Mesenchymal stem cell (in vitro differentiated cells and primary cell): ENCODE results near the gene RETN.

Experiments used
- DNase-seq: peaks from one replicate; pipeline ENCODE4 v3.0.0-alpha.2; 2013
- H2AFZ ChIP-seq: one replicate; pipeline ENCODE4 v1.6.1; 2013; ENCODE audit warnings: low read depth, mild to moderate bottlenecking, control low read depth, inconsistent platforms, low read length, moderate library complexity
- H2AK5ac ChIP-seq: 2 replicates; pipeline ENCODE4 v1.6.1; 2013; ENCODE audit warnings: low read length, moderate library complexity, mild to moderate bottlenecking, inconsistent platforms; ENCODE audit not compliant: severe bottlenecking
- H2BK120ac ChIP-seq: one replicate; pipeline ENCODE4 v1.6.1; 2013; ENCODE audit warnings: low read depth, mild to moderate bottlenecking, inconsistent platforms, low read length, moderate library complexity
- H2BK12ac ChIP-seq, 2 experiments: one replicate each; pipeline ENCODE4 v1.6.1; 2013; ENCODE audit warnings: inconsistent platforms in 2 of 2, low read length in 2 of 2, mild to moderate bottlenecking in 2 of 2, moderate library complexity in 2 of 2, control low read depth in 1 of 2
- H2BK15ac ChIP-seq: one replicate; pipeline ENCODE4 v1.6.1; 2013; ENCODE audit warnings: mild to moderate bottlenecking, low read depth, inconsistent platforms; ENCODE audit not compliant: poor library complexity, severe bottlenecking
- H2BK5ac ChIP-seq: 2 replicates; pipeline ENCODE4 v1.6.1; 2013; ENCODE audit warnings: low read depth, mild to moderate bottlenecking, low read length, control low read depth, inconsistent platforms; ENCODE audit not compliant: poor library complexity, severe bottlenecking
- H3K14ac ChIP-seq, 2 experiments: one replicate each; pipeline ENCODE4 v1.6.1; 2013; ENCODE audit warnings: inconsistent platforms in 2 of 2, low read length in 2 of 2, control low read depth in 1 of 2, mild to moderate bottlenecking in 1 of 2, moderate library complexity in 1 of 2
- H3K18ac ChIP-seq, 2 experiments: one replicate each; pipeline ENCODE4 v1.6.1; 2013; ENCODE audit warnings: inconsistent platforms in 2 of 2, low read length in 2 of 2, control low read depth in 1 of 2, low read depth in 1 of 2, mild to moderate bottlenecking in 1 of 2
- H3K23ac ChIP-seq, 2 experiments: one replicate each; pipeline ENCODE4 v1.6.1; 2013; ENCODE audit warnings: inconsistent platforms in 2 of 2, low read length in 2 of 2, mild to moderate bottlenecking in 2 of 2, moderate library complexity in 2 of 2, control low read depth in 1 of 2
- H3K27ac ChIP-seq: 2 replicates; pipeline ENCODE4 v1.5.1; 2013; ENCODE audit warnings: mild to moderate bottlenecking, moderate library complexity, low read length, control low read depth, inconsistent platforms; ENCODE audit not compliant: poor library complexity, severe bottlenecking
- H3K27me3 ChIP-seq, 2 experiments: 2 replicates each; pipeline versions ENCODE4 v1.6.1 to v1.7.0; 2013; ENCODE audit warnings: low read length in 2 of 2, mild to moderate bottlenecking in 2 of 2, moderate library complexity in 2 of 2, control low read depth in 1 of 2, inconsistent platforms in 1 of 2; ENCODE audit not compliant: control insufficient read depth in 1 of 2, insufficient read depth in 1 of 2
- H3K36me3 ChIP-seq, 2 experiments: 2 replicates each; pipeline versions ENCODE4 v1.6.1 to v1.7.0; 2013; ENCODE audit warnings: low read length in 2 of 2, control low read depth in 1 of 2, inconsistent platforms in 1 of 2, low read depth in 1 of 2, mild to moderate bottlenecking in 1 of 2; ENCODE audit not compliant: insufficient read depth in 2 of 2, control insufficient read depth in 1 of 2
- H3K4ac ChIP-seq, 2 experiments: one replicate each; pipeline ENCODE4 v1.6.1; 2013; ENCODE audit warnings: inconsistent platforms in 2 of 2, low read length in 2 of 2, mild to moderate bottlenecking in 2 of 2, moderate library complexity in 2 of 2, control low read depth in 1 of 2, low read depth in 1 of 2
- H3K4me1 ChIP-seq: 2 replicates; pipeline ENCODE4 v1.6.1; 2013; ENCODE audit warnings: low read depth, low read length, control low read depth; ENCODE audit not compliant: control insufficient read depth, insufficient read depth
- H3K4me2 ChIP-seq: 2 replicates; pipeline ENCODE4 v1.6.1; 2013; ENCODE audit warnings: low read length, mild to moderate bottlenecking, inconsistent platforms; ENCODE audit not compliant: poor library complexity, severe bottlenecking
- H3K4me3 ChIP-seq, 2 experiments: 2 replicates each; pipeline versions ENCODE4 v1.5.1 to v1.7.0; 2013; ENCODE audit warnings: low read length in 2 of 2, mild to moderate bottlenecking in 2 of 2, control low read depth in 1 of 2, low read depth in 1 of 2; ENCODE audit not compliant: insufficient read depth in 1 of 2
- H3K79me1 ChIP-seq: replicated peaks from 2 replicates; pipeline ENCODE4 v1.6.1; 2013; ENCODE audit warnings: mild to moderate bottlenecking, control low read depth, low read length, inconsistent platforms; ENCODE audit not compliant: poor library complexity, severe bottlenecking
- H3K9ac ChIP-seq: 2 replicates; pipeline ENCODE4 v1.7.0; 2013; ENCODE audit warnings: mild to moderate bottlenecking, low read length, moderate library complexity
- H3K9me3 ChIP-seq: 2 replicates; pipeline ENCODE4 v1.7.0; 2013; ENCODE audit warnings: mild to moderate bottlenecking, low read length; ENCODE audit not compliant: control insufficient read depth
- H4K8ac ChIP-seq: one replicate; pipeline ENCODE4 v1.6.1; 2013; ENCODE audit warnings: inconsistent platforms, mild to moderate bottlenecking, low read length, moderate library complexity
- H4K91ac ChIP-seq: one replicate; pipeline ENCODE4 v1.6.1; 2013; ENCODE audit warnings: mild to moderate bottlenecking, low read length, inconsistent platforms
- WGBS: methylation state at CpG from one replicate; pipeline ENCODE4 v1.1.7; 2013; ENCODE audit warnings: mixed read lengths; 5-methylcytosine and 5-hydroxymethylcytosine counted together

The RETN gene

GRCh38 chr19:7676854-7677253 is 8.0 kb downstream of the RETN start, which contains the start of gene MCEMP1:
TSS of gene MCEMP1 (plus strand) at chr19:7677090. CDS start at chr19:7677121, 31 bp downstream.
- peaks cover 5% of the 10 kb centered on the region for H3K9me3 ChIP-seq
- peaks cover 10% of the 10 kb centered on the region for H3K4me1 ChIP-seq
- no peak for DNase-seq
- no peak within 1 kb of the TSS for H3K4ac ChIP-seq
- H3K36me3 ChIP-seq, result peaks cover 0 to 1% of the 10 kb centered on the region in 2 experiments
- no peak within 1 kb of the TSS for H3K14ac ChIP-seq
- H2BK15ac ChIP-seq, result no peak within 1 kb of the TSS
- H3K79me1 ChIP-seq, result peaks cover 11% of the 10 kb centered on the region
- H3K4me2 ChIP-seq, result no peak within 1 kb of the TSS
- H3K23ac ChIP-seq, result no peak within 1 kb of the TSS
- H2BK12ac ChIP-seq, result peak within 1 kb of the TSS in 1 of 2 experiments; percentile 61
- H3K9ac ChIP-seq, result no peak within 1 kb of the TSS
- H2AFZ ChIP-seq, result no peak within 1 kb of the TSS
- no peak within 1 kb of the TSS for H3K27ac ChIP-seq
- no peak within 1 kb of the TSS for H3K18ac ChIP-seq
- 62% methylated on average over 10 of the region's 10 CpGs for WGBS
- no peak within 1 kb of the TSS for H4K8ac ChIP-seq
- H3K4me3 ChIP-seq, result no peak within 1 kb of the TSS
- no peak within 1 kb of the TSS for H2BK120ac ChIP-seq
- H2BK5ac ChIP-seq, result no peak within 1 kb of the TSS
- H2AK5ac ChIP-seq, result no peak within 1 kb of the TSS
- no peak within 1 kb of the TSS for H4K91ac ChIP-seq
- peaks cover 34 to 49% of the 10 kb centered on the region in 2 experiments for H3K27me3 ChIP-seq

DNA sequence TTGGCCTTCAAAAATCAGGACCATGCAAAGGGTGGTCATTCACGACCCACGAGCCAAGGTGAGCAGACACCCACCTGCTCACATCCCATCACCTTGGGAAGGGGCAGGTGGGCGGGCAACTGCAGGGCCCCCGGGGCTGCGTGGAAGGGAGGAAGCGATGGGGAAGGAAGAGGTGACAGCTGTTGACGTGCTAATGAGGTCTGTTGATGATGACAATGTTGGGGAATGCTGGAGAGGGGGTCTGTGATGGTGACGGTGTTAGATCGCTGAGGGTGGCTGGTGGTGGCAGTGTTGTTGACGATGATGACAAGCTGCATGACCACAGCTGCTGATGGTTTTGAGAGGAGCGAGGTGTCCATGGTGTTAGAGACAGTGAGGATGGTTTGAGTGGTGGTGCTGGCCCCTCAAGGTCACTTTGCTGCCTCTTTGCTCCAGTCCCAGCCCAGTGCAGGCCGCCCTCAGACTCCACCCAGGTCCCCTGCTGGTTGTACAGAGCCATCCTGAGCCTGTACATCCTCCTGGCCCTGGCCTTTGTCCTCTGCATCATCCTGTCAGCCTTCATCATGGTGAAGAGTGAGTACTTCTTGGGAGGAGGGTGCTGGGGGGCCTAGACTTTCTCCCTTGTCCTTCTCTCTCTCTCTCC is 8.9 kb downstream of the RETN start:
- DNase-seq, result no peak
- no peak overlapping the region for H3K14ac ChIP-seq
- H2AFZ ChIP-seq, result no peak overlapping the region
- no peak overlapping the region for H3K9ac ChIP-seq
- no peak overlapping the region for H3K4ac ChIP-seq
- peaks cover 3% of the 10 kb centered on the region for H3K9me3 ChIP-seq
- H2AK5ac ChIP-seq, result no peak overlapping the region
- no peak overlapping the region for H3K27ac ChIP-seq
- no peak overlapping the region for H3K23ac ChIP-seq
- H3K79me1 ChIP-seq, result peaks cover 20% of the 10 kb centered on the region
- no peak overlapping the region for H3K4me2 ChIP-seq
- H2BK120ac ChIP-seq, result no peak overlapping the region
- H3K27me3 ChIP-seq, result peaks cover 28 to 43% of the 10 kb centered on the region in 2 experiments
- WGBS, result 40% methylated on average over 9 of the region's 12 CpGs
- H2BK15ac ChIP-seq, result no peak overlapping the region
- peak overlapping the region in 1 of 2 experiments; percentile 61 for H2BK12ac ChIP-seq
- H2BK5ac ChIP-seq, result no peak overlapping the region
- no peak overlapping the region for H4K91ac ChIP-seq
- no peak overlapping the region for H3K4me3 ChIP-seq
- no peak overlapping the region for H4K8ac ChIP-seq
- peaks cover 7 to 10% of the 10 kb centered on the region in 2 experiments for H3K36me3 ChIP-seq
- H3K4me1 ChIP-seq, result peaks cover 17% of the 10 kb centered on the region
- no peak overlapping the region for H3K18ac ChIP-seq

DNA sequence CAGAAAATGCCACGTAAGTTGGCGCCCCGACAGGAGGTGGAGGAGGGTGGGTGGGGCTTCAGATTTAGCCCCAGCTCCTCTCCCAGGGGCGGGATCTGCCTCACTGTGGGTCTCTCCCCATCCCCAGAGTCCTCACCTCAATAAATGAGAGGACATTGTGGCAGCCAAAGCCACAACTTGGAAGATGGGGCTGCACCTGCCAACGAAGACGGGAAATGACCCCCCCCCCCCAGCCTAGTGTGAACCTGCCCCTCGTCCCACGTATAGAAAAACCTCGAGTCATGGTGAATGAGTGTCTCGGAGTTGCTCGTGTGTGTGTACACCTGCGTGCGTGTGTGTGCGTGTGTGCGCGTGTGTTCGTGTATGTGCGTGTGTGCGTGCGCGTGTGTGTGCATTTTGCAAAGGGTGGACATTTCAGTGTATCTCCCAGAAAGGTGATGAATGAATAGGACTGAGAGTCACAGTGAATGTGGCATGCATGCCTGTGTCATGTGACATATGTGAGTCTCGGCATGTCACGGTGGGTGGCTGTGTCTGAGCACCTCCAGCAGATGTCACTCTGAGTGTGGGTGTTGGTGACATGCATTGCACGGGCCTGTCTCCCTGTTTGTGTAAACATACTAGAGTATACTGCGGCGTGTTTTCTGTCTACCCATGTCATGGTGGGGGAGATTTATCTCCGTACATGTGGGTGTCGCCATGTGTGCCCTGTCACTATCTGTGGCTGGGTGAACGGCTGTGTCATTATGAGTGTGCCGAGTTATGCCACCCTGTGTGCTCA is 10.3 kb downstream of the RETN start:
- Histone ChIP-seq H3K4me3 (peak overlapping the region in 1 of 2 experiments; percentile 12), H3K14ac (no peak overlapping the region), H2AFZ (no peak overlapping the region), H3K27ac (no peak overlapping the region), H3K18ac (no peak overlapping the region), H2AK5ac (no peak overlapping the region), H3K9ac (no peak overlapping the region), H3K4me1 (peaks cover 17% of the 10 kb centered on the region), H2BK12ac (no peak overlapping the region), H3K4me2 (no peak overlapping the region), H2BK15ac (no peak overlapping the region), H4K91ac (no peak overlapping the region), H2BK120ac (no peak overlapping the region), H3K36me3 (peaks cover 17 to 24% of the 10 kb centered on the region in 2 experiments), H3K27me3 (peaks cover 20 to 38% of the 10 kb centered on the region in 2 experiments), H4K8ac (no peak overlapping the region), H3K9me3 (no peaks in the 10 kb centered on the region), H3K79me1 (peaks cover 22% of the 10 kb centered on the region), H3K4ac (no peak overlapping the region), H2BK5ac (no peak overlapping the region), H3K23ac (no peak overlapping the region)
- peak; percentile 4 for DNase-seq
- whole genome bisulfite sequencing, result 64% methylated on average over 29 of the region's 30 CpGs
